Measurements from ENCODE around the gene KIF3C. TPM values are rescaled to one million over a fixed set of nuclear protein-coding genes. Genes with fewer than 3 reads are reported as not detected.
"Not testable (repeated sequence)": the region's sequence is repeated elsewhere in the genome, so short reads cannot be mapped to it uniquely, and the experiment has no call there.

Gene KIF3C
- polyA plus RNA-seq, 3 donors: 14.7 to 21.9 (median 17.4) TPM

DNA sequence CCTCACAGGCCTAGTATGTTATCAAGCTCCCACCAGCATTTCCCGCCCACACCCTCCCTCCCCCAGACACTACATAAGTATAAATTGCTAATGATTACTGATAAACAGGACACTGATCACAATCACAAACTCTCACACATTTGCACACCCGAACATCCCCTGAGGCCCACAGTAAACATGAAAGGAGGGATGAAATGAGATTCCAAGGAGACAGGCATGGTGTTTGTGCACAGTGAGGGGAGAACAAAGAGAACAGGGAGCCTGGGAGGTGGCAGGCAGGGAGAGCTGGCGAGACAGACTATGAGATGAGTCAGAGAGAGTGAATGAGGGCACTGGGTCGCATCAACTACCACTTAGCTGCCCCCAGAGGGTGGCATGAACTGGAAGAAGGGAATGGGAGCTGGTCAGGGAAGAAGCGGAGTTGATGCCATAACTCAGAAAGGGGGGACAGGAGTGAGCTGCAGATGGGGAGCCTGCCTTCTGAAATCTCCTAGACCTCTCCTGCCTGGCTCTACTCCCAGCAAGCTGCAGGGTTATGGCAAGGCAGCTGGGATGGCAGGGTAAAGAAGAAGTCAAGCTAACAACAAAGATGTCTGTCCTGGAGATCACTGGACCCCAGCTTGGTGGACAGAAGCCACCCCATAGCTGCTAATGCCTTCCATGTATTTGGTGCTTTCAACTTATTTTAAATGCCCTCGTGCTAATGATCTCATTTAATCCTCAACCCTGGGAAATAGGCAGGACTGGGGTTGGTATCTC lies 5.1 kb downstream of the KIF3C start:
- no peak for DNase-seq (ENCODE audit: extremely low read depth in 1 of 11, low read depth in 9 of 11, low spot score in 4 of 11)

DNA sequence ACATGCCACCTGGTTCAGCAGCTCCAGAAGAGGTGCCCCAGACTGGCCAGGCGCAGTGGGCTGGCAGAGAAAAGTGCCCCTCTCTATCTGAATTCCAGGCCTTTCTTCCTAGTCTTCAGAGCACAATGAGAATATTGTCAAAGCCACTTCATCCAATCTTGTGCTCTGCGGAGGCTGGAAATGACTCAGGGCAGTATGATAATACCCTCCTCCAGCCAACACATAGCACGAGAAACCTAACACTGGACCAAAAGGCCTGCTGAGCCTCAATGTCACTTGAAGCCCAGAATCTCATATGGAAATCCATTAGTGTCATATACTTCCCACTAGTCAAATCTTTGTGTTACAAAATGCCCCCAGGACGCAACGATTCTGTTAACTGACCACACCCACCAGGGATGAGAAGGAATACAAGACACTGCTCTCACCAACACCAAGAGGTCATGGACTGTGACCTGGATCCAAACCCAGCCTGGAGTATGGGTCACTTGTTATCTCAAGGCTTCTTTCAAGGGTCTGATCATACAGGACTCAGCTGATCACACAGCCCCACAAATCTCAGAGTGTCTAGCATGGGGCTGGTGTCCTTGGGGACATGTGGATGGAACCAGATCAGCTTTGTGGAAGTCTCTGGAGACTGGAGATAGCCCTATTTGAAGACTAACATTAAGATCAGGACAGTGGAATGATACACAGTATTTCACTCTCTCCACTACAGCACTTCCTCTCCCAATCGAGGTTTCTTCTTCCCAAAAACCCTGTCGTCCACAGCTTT lies 10.1 kb downstream of the KIF3C start:
- DNase-seq (ENCODE audit: extremely low read depth in 1 of 11, low read depth in 9 of 11, low spot score in 4 of 11): no peak

DNA sequence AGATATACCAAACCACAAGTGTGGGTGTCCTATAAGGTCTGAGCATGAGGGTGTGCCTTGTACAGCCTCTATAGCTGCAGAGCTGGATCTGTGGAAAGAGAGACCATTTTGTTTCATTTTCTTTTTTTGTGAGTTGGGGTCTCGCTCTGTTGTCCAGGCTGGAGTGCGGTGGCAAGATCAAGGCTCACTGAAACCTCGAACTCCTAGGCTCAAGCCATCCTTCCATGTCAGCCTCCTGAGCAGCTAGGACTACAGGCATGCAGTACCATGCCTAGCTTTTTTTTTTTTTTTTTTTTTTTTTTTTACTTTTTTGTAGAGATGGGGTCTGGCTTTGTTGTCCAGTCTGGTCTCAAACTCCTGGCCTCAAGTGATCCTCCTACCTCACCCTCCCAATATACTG lies 10.7 kb downstream of the KIF3C start:
- DNase-seq (ENCODE audit: extremely low read depth in 1 of 11, low read depth in 9 of 11, low spot score in 4 of 11): no peak

DNA sequence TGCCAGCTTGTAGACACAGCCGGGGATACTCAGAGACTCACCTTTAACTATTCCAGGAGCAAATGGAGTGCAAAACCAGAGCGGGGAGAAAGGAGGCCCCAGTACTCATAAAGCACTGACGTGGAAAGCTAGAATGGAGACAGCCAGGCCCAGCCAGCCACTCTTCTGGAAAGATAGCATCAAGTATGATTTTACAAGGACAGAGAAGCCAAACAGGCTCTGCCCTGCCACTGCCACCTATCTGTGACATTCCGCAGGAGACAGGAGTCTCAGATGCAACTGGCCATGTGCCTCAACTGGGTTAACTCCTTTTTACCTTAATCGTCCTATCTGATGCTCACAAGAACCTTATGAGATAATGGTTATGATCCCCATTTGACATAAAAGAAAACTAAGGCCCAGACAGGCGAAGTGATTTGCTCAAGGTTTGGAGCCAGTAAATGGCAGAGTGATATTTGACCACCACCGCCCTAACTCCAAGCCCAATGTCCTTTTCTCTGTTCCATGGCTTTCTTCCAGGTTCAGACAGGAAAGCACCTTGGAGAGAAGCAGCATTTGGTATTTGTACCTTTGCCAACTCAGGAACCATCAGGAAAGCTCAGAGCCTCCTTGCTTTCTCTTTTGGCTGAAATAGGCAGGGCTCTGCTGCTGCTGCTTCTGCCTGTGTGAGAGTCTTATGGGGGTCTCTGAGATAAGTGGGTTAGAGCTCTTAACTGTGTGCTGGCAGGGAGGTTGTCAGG lies 15.6 kb downstream of the KIF3C start:
- DNase-seq (ENCODE audit: extremely low read depth in 1 of 11, low read depth in 9 of 11, low spot score in 4 of 11): no peak

DNA sequence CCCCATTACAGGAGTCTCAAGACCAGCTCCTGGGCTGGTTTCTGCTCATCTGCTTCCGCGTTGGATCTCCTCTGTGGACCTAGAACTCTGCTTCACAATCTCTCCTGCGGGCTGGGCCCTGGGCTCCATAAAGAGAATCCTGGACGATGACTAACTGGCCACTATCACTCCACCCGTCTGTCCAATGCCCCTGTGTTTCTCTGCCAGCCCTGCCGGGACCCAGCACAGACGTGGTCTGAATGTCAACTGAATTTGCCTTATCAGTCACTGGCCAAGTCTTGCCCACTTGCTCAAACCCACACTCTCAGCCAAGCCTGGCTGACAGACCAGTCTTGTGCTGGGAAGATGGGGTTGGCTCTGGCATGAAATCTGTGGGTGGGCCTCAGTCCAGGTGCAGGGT lies 17.4 kb downstream of the KIF3C start:
- no peak for DNase-seq (ENCODE audit: extremely low read depth in 1 of 11, low read depth in 9 of 11, low spot score in 4 of 11)

DNA sequence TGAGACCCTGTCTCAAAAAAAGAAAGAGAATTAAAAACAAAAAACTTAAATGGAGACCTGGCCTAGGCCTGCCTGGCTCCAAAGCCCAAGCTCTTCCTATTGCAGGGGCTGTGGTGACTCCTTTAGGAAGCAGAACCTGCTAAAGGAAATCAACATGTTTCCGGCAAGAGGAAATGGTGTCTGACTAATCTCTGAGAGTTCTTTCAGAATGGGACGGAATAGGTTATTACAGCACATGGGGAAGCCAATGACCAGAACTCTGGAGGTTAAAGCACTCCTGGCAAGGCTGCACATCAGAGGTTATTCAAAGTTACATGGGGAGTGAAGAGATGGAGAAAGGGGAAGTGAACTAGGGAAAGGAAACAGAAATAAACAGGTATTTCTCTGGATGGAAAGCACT lies 21.4 kb downstream of the KIF3C start:
- DNase-seq (ENCODE audit: extremely low read depth in 1 of 11, low read depth in 9 of 11, low spot score in 4 of 11): no peak

DNA sequence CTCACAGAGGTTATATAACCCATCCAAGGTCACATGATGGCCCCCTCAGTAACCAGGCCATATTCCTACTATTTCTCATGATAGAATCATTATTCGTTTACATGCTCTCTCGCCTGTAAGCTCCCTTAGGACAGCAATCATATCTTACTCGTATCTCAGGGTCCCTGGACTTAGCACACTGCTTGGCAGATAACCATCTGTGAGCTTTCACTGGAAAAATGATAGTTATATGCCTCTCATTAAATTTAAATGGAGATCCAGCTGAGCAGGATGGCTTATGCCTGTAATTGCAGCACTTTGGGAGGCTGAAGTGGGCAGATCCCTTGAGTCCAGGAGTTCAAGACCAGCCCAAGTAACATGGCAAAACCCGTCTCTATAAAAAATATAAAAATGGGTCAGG lies 21.9 kb downstream of the KIF3C start:
- no peak for DNase-seq (ENCODE audit: extremely low read depth in 1 of 11, low read depth in 9 of 11, low spot score in 4 of 11)

DNA sequence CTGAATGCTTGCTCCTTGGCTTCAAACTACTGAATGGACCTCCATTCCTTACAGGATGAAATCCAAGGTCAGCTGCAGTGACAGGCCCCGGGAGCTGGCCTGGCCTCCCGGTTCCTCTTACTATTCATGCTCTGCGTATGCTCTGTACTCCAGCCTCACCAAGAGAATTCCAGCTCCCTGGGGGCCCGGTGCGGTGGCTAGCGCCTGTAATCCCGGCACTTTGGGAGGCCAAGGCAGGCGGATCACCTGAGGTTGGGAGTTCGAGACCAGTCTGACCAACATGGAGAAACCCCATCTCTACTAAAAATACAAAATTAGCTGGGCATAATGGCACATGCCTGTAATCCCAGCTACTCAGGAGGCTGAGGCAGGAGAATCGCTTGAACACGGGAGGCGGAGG lies 23.7 kb downstream of the KIF3C start:
- not testable (repeated sequence) for DNase-seq (ENCODE audit: extremely low read depth in 1 of 11, low read depth in 9 of 11, low spot score in 4 of 11)

DNA sequence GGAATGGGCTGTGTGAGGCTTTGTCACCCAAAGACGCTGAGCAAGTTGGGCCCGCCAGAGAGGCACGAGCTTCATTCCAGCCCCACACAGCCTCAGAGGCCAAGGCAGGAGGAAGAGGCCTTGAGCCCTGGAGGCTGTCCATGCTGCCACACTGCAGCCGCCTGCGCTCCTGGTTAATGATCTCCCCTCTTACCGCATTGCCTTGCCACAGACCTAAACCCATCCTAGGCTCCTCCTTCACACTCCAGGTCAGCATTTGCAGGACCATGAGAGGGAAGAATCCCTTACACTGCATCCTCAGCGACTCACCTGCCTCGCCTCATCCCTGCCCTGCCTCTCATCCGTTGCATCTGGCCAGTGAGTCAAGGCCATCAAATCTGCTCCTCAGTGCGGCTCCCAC lies 24.6 kb downstream of the KIF3C start:
- no peak for DNase-seq (ENCODE audit: extremely low read depth in 1 of 11, low read depth in 9 of 11, low spot score in 4 of 11)

DNA sequence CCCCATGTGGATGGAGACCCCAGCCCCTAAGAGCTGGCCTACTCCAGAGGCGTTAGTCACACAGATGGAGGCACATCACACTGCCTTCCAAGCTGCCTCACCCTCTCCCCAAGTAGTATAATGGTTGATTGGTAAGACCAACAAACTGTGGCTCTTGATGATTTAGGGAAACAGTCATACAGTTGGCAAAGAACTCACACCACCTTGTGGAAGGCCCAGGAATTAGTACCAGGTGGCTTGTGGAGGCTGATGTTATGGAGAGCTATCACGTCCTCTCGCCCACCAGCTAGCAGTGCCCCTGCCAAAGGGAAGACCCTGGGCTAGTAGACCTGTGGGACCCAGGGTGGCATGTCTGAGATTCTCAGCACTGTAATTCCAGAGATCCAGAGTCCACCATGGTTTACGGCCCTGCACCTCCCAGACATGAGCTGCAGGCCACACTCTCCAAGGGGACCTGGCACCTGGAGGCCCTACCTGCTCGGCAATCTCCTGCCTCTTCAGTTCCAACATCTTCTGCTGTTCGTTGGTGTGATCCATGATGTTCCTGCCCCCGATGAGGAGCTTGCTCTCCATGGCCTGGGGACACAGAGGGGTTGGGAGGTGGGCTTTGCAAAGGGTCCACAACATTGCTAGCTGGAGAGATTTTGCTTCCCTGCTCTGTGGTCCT lies 26.3 kb downstream of the KIF3C start:
- no peak for DNase-seq (ENCODE audit: extremely low read depth in 1 of 11, low read depth in 9 of 11, low spot score in 4 of 11)

DNA sequence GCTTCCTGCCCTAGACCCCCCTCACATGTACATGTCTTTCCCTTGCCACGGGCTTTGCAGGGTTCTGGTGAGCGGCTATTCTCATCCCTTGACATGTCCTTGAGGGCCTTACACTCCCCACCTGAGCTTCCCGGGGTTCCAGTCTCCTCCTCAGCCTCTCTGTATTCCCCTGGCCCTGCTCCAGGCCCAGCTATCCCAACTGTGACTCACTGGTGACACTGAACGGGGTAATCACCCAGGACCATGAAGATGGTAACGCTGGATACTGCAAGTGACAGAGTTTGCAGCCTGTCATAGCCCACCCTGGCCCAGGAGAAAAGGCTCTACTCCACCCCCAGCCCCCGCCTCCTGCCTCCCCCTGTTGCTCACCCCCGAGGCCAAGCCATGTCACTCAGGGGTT lies 27.3 kb downstream of the KIF3C start:
- DNase-seq (ENCODE audit: extremely low read depth in 1 of 11, low read depth in 9 of 11, low spot score in 4 of 11): no peak

DNA sequence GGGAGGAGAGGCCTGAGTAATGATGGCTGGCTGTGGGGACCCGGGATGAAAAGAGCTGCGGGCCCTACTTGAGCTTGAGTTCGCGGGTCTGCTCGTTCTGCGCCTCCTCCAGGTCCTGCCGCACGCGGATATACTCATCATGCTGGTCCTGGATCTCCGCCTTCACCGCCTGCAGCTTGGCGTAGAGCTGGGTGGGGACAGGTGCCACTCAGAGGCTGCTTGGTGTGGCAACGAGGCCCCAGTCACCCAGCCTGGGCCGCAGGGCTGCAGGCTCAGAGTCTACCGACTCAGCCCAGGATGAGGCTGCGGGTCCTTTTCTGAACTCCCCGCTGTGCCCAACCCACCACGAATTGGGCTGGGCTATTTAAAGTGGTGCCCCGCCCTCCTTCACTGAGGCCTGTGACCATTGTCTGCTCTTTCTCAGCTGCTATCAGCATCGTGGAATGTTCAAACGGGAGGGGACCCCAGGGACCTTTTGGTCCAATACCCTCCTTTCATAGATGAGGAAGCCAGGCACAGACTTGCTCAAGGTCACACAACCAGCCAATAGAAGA lies 28.0 kb downstream of the KIF3C start:
- no peak for DNase-seq (ENCODE audit: extremely low read depth in 1 of 11, low read depth in 9 of 11, low spot score in 4 of 11)

DNA sequence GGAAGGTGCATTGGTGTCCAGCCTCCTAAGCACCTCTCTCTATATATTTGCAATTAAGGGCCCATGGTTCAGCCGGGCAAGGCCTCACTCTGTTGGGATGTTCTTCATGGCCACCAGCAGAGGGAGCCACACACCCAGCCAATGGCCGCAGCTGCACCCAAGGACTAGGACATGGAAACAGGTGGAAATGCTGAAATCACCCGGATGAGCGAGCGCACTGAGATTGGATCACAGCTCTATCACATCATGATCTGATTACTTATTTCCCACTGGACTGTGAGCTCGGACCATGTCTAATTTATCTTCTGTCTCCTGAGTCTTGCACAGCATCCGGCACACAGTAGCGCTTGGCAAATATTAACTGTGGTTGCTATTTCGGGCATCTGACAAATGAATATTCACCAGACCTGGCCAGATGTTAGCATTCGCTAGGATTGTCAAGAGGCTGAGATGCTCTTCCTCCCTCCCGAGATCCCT lies 31.2 kb downstream of the KIF3C start:
- peak; percentile 55 to 86 (median 75) for DNase-seq (ENCODE audit: extremely low read depth in 1 of 11, low read depth in 9 of 11, low spot score in 4 of 11)

DNA sequence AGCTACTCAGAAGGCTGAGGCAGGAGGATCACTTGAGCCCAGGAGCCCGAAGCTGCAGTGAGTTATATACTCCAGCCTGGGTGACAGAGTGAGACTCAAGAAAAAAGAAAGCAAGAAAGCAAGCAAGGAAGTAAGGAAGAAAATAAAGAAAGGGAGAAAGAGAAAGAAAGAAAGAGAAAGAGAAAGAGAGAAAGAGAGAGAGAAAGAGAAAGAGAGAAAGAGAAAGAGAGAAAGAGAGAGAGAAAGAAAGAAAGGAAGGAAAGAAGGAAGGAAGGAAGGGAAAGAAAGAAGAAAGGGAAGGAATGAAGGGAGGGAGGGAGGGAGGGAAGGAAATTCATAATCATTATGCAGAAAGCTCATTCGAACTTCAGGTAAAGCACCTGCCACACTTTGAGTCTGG lies 33.9 kb downstream of the KIF3C start:
- DNase-seq (ENCODE audit: extremely low read depth in 1 of 11, low read depth in 9 of 11, low spot score in 4 of 11): no peak

DNA sequence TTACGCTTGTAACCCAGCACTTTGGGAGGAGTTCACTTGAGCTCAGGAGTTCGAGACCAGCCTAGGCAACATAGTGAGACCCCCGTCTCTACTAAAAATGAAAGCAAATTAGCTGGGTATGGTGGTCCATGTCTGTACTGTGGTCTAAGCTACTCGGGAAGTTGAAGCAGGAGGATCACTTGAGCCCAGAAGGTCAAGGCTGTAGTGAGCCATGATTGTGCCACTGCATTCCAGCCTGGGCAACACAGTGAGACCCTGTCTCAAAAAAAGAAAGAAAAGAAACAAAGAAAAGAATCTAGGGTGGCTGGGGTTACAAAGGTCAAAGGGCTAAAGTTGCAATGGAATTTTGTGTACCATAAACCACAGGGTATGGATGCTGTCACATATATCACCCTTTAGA lies 41.3 kb downstream of the KIF3C start:
- no peak for DNase-seq (ENCODE audit: extremely low read depth in 1 of 11, low read depth in 9 of 11, low spot score in 4 of 11)

DNA sequence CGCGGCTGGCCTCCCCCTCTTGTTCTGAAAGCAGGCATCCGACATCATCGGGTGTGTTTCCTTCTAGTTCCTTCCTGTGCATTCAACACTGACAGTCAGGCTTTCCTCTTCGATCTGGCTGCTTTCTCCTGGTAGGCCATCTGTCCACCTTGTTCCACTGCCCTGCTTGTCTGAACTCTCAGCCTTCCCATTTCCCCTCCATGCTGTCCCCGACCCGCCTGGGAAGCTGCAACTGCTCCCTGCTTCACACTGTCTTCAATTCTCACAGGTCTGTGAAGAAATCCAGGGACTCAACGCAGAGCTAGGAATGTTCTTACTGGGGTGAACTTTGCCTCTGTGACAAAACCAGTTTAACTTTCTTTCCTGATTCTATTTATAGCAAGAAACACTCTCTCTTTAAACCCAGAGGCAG lies 43.0 kb downstream of the KIF3C start:
- DNase-seq (ENCODE audit: extremely low read depth in 1 of 11, low read depth in 9 of 11, low spot score in 4 of 11): no peak

DNA sequence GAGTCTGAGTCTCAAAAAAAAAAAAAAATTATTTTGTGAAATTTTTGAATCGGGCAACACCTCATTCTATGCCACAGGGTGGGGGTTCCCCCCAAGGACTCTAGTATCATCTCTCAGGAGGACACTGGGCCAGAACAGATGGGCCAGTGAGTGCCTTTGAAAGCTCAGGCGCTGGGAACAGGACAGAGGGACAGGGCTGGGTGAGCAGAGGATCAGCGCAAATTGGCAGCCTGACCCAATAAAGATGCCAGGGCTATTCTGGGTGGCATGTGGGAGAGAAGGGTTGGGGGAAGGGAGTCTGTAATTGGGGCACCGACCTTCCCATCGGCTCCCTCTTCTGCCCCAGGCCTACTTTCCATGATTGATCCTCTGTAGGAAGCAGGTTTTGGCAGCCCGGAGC lies 44.0 kb downstream of the KIF3C start:
- no peak for DNase-seq (ENCODE audit: extremely low read depth in 1 of 11, low read depth in 9 of 11, low spot score in 4 of 11)

DNA sequence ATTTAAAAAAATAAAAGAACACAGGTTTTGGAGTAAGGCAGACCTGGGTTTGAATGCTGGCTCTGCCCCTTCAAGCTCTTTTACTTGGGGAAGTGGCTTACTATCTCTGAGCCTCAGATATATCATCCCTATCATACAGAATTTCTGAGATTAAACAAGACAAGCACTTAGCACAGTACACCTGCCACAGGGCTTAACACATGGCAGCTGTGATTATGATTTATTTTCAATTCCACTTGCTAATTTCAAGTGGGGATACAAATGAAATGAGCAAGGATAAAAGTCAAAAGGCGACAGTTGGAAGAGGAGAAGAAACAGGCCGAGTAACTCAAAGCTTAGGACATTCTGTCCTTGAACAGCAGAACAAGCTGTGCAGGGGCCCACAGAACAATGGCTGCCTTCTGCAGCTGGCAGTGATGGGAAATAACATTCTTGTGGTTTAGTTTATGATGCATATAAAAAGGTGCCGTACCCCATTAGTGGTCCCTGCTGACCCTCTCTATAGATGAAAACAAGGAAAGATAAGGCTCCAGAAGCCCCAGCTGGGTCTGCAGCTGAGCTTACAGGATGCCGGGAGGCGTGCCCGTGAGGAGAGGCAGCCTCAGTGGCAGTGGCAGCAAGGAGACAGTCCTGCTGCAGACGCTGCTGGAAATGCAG lies 45.3 kb downstream of the KIF3C start:
- DNase-seq (ENCODE audit: extremely low read depth in 1 of 11, low read depth in 9 of 11, low spot score in 4 of 11): no peak

DNA sequence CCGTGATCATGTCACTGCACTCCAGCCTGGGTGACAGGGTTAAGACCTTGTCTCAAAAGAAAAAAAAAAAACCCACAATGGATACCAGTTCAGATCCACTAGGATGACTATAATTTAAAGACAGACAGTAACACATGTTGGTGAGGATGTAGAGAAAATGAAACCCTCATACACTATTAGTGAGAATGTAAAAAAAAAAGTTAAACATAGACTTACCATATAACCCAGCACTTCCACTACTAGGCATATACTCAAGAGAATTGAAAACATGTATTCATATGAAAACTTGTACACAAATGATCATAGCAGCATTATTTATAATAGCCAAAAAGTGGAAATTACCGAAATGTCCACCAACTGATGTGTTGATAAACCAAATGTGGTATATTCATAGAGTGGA lies 48.7 kb downstream of the KIF3C start:
- DNase-seq (ENCODE audit: extremely low read depth in 1 of 11, low read depth in 9 of 11, low spot score in 4 of 11): no peak

Data from renal cortex interstitium (tissue), 11 donors.